Brain microvascular endothelial cell (primary cell): ENCODE measurements around the gene SNX19.

Source experiments
- DNase-seq: peaks from one replicate; pipeline ENCODE4 v3.0.0-alpha.2; 2020
- H3K27ac ChIP-seq: fragments of 250-450 bp; sonication (Bioruptor Pico); 2 replicates; pipeline ENCODE4 v1.5.1; 2020; ENCODE audit warnings: mild to moderate bottlenecking, moderate library complexity
- H3K27me3 ChIP-seq: fragments of 250-450 bp; sonication (Bioruptor Pico); replicated peaks from 2 replicates; pipeline ENCODE4 v1.5.1; 2020; ENCODE audit warnings: mild to moderate bottlenecking
- H3K36me3 ChIP-seq: fragments of 250-450 bp; sonication (Bioruptor Pico); replicated peaks from 2 replicates; pipeline ENCODE4 v1.5.1; 2020; ENCODE audit warnings: mild to moderate bottlenecking
- H3K4me3 ChIP-seq: 2 replicates; pipeline ENCODE4 v1.5.1; 2011; ENCODE audit warnings: low read depth, mild to moderate bottlenecking, control low read depth, low read length, moderate library complexity
- in situ Hi-C: cut with HindIII; loops from 2 replicates; pipeline ENCODE4 v1.10.0; 2017; ENCODE audit warnings: low sequenced_read_pairs, low pct_ligation_motif_present
- TF ChIP-seq, protein P1 (sequence below): IDR thresholded peaks from 2 replicates; pipeline ENCODE4 v1.5.1; 2011; ENCODE audit warnings: low read depth, mild to moderate bottlenecking, moderate library complexity, low read length, control low read depth, inconsistent platforms; ENCODE audit errors: missing control alignments

The SNX19 gene

DNA sequence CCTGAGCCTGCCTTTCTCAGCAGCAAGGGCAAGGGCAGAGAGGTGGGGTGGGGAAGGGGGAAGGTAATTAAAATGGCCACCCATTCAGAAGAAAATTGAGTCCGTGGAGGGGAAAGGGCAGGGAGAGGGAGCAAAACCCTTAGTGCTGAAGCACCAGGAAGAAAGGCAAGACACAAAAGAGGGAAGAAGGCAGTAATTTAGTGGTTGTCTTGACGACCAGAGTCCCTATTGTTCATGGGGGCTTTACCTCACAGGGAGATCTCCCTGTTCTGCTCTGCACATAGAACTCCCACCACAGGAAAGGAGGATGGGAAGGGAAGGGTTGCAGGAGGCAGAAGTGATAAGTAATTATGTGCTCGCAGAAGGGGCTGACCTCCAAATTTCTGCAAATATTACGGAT is 23.4 kb downstream of the SNX19 start:
- Histone ChIP-seq H3K4me3 (no peak overlapping the region), H3K27ac (no peak overlapping the region), H3K36me3 (peaks cover 27% of the 10 kb centered on the region), H3K27me3 (no peaks in the 10 kb centered on the region)
- in situ Hi-C loops, result no loop called here
- TF ChIP-seq, protein P1, sequence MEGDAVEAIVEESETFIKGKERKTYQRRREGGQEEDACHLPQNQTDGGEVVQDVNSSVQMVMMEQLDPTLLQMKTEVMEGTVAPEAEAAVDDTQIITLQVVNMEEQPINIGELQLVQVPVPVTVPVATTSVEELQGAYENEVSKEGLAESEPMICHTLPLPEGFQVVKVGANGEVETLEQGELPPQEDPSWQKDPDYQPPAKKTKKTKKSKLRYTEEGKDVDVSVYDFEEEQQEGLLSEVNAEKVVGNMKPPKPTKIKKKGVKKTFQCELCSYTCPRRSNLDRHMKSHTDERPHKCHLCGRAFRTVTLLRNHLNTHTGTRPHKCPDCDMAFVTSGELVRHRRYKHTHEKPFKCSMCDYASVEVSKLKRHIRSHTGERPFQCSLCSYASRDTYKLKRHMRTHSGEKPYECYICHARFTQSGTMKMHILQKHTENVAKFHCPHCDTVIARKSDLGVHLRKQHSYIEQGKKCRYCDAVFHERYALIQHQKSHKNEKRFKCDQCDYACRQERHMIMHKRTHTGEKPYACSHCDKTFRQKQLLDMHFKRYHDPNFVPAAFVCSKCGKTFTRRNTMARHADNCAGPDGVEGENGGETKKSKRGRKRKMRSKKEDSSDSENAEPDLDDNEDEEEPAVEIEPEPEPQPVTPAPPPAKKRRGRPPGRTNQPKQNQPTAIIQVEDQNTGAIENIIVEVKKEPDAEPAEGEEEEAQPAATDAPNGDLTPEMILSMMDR, result no peak
- no peak for DNase-seq

DNA sequence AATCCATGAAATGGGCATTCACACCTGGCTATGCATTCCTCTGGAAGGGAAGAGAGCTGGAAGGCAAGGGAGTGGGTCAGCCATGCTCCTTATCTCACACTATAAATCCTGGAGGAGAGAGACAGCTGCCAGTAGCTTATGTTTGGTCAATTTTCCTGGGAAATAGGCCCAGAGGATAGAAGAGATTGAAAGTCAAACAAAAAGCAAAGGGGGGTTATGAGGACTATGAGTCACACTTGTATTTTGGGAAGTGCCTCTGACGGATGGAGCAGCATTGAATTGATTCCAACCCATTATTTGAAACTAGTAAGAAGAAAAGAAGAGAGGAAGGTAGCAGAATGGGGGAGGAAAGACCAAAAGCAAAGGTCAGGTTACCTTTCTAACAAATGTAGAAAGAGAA is 25.0 kb downstream of the SNX19 start:
- Histone ChIP-seq H3K36me3 (peaks cover 25% of the 10 kb centered on the region), H3K27ac (no peak overlapping the region), H3K27me3 (no peaks in the 10 kb centered on the region), H3K4me3 (no peak overlapping the region)
- TF ChIP-seq, protein P1, result no peak
- in situ Hi-C loops, result no loop called here
- DNase-seq, result no peak

DNA sequence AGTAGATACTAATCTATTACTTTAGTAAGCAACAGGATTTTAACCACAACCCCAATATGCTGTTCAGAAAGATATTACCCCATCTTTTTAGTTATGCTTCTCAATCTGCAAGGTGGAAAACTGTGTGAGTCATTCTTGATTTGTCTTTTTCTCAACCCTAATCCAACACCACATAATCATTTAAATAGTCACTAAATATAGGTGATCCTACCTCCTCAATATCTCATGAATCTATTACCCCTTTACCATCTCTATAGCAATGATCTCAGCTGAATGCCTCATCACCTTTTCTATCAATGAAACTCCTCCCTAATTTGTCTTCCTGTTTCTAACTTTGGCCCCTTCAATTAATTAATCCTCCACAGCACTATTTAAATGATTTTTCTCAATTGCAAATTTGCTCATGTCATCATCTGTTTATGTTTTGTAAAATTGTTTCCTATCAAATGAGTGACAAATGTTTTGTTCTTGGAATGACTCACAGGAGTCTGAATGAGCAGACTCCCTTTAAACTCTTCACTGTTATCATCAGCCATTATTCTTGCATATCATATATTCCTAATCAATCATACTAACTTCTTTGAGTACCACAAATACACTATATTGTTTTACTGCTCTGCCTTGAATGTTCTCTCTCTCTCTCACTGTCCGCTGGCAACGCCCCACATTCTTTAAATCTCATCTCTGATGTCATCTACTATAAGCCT is 26.1 kb downstream of the SNX19 start:
- Histone ChIP-seq H3K27me3 (no peaks in the 10 kb centered on the region), H3K27ac (no peak overlapping the region), H3K36me3 (peaks cover 20% of the 10 kb centered on the region), H3K4me3 (no peak overlapping the region)
- DNase-seq, result no peak
- in situ Hi-C loops, result no loop called here
- TF ChIP-seq, protein P1, result no peak

DNA sequence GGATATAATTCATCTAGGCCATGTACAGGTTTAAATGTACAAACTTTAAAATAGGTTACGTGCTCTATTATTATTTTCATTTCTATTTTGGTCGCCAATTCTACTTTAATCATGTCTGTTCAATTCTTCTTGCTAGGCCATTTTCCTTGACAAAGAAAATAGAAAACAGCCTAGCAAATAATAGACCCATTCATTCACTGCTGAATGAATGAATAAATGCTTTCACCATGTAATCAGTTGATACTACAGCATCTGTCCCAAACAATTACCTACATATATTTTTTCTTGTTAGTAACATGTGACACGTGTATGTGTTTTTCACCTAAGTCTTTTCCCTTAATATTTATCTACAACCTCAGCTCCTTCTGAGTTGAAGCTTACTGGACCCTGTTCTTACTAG is 27.5 kb downstream of the SNX19 start:
- DNase-seq, result no peak
- Histone ChIP-seq H3K4me3 (no peak overlapping the region), H3K27me3 (no peaks in the 10 kb centered on the region), H3K27ac (no peak overlapping the region), H3K36me3 (peaks cover 18% of the 10 kb centered on the region)
- in situ Hi-C loops, result no loop called here
- TF ChIP-seq, protein P1, result no peak

DNA sequence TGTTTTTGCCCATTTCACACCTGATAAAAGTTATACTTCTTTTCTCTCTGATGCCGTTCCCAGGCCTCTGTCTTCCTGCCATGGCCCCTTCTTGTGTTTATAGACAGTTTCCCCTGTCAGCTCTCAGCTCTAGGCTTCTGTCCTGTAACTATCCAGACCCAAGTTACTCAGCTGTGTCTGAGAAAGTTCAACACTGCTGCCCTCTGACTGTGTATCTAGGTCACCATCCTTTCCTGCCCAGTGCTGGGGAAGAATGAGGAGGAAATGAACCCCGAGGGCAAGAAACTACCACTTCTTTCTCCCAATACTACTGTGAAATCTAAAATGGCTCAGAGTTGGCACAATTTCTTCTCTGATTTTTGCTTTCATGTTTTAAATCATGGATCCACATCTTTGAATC is 29.6 kb downstream of the SNX19 start:
- no peak for DNase-seq
- in situ Hi-C loops, result no loop called here
- no peak overlapping the region for H3K4me3 ChIP-seq
- TF ChIP-seq, protein P1, result no peak
- H3K27ac ChIP-seq, result no peak overlapping the region
- peaks cover 21% of the 10 kb centered on the region for H3K36me3 ChIP-seq
- no peaks in the 10 kb centered on the region for H3K27me3 ChIP-seq

DNA sequence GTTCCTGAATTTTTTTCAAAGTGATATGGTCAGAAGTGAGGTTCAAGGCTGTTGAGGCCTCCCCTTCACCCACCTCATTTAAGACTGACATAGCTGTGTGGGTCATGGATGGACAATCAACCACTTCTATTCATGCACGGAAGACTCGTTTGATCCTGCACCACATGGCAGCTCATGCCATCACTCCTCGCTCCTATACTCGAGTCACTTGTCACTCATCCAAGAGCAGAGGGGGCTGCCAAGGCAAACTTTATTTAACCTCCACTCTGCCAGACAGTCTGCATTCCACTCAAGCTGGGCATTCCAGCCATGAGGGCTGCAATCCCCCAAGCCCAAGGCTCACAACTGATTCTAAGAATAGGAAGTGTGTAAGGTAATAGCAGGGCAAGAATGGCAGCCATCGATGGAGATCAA is 34.1 kb downstream of the SNX19 start:
- Histone ChIP-seq H3K36me3 (peaks cover 56% of the 10 kb centered on the region), H3K27ac (no peak overlapping the region), H3K27me3 (no peaks in the 10 kb centered on the region), H3K4me3 (no peak overlapping the region)
- in situ Hi-C loops, result no loop called here
- DNase-seq, result no peak
- TF ChIP-seq, protein P1, result no peak
